GM08714 (cell line): ENCODE measurements around the gene TLE3.
"Not testable (repeated sequence)": the region's sequence is repeated elsewhere in the genome, so short reads cannot be mapped to it uniquely, and the experiment has no call there.

Source experiments
- H3K4me3 ChIP-seq: fragments of 200-500 bp; sonication (Bioruptor generic); 2 replicates; pipeline ENCODE4 v1.5.1; 2014; ENCODE audit warnings: mild to moderate bottlenecking, low read length, inconsistent platforms
- ZNF274 ChIP-seq: IDR thresholded peaks from 2 replicates; pipeline ENCODE4 v1.6.1; 2012; ENCODE audit warnings: mild to moderate bottlenecking, low read depth, low read length

The TLE3 gene

GRCh38 chr15:70097321-70098152 lies at the start of gene TLE3:
Gene TLE3 (minus strand): TSS chr15:70097917. CDS start chr15:70096798, 1,119 bp downstream.
- H3K4me3 ChIP-seq: peak within 1 kb of the TSS; percentile 77
- no peak for TF ChIP-seq ZNF274

GRCh38 chr15:70147178-70147760 lies 49.6 kb upstream of the TLE3 start:
- H3K4me3 ChIP-seq: no peak overlapping the region
- no peak for TF ChIP-seq ZNF274

GRCh38 chr15:70146771-70147170 lies 49.1 kb upstream of the TLE3 start:
- TF ChIP-seq ZNF274: no peak

GRCh38 chr15:70146162-70146561 lies 48.4 kb upstream of the TLE3 start:
- no peak overlapping the region for H3K4me3 ChIP-seq
- no peak for TF ChIP-seq ZNF274

More at GRCh38 chr15:70146771-70147170, 49.1 kb upstream of the TLE3 start:
- H3K4me3 ChIP-seq: no peak overlapping the region

GRCh38 chr15:70145261-70145660 lies 47.5 kb upstream of the TLE3 start:
- H3K4me3 ChIP-seq: no peak overlapping the region
- no peak for TF ChIP-seq ZNF274

GRCh38 chr15:70142322-70143191 lies 44.8 kb upstream of the TLE3 start:
- no peak for TF ChIP-seq ZNF274
- H3K4me3 ChIP-seq: no peak overlapping the region

- no peak overlapping the region for H3K4me3 ChIP-seq
- TF ChIP-seq ZNF274: no peak
Observed at GRCh38 chr15:70142072-70142321, 44.3 kb upstream of the TLE3 start.

GRCh38 chr15:70141376-70142071 lies 43.8 kb upstream of the TLE3 start:
- H3K4me3 ChIP-seq: no peak overlapping the region
- no peak for TF ChIP-seq ZNF274

GRCh38 chr15:70140543-70141375 lies 43.0 kb upstream of the TLE3 start:
- no peak overlapping the region for H3K4me3 ChIP-seq
- no peak for TF ChIP-seq ZNF274

GRCh38 chr15:70140025-70140542 lies 42.4 kb upstream of the TLE3 start:
- no peak for TF ChIP-seq ZNF274
- H3K4me3 ChIP-seq: no peak overlapping the region

GRCh38 chr15:70137967-70138366 lies 40.2 kb upstream of the TLE3 start:
- no peak overlapping the region for H3K4me3 ChIP-seq
- no peak for TF ChIP-seq ZNF274

- not testable (repeated sequence) for H3K4me3 ChIP-seq
Observed at GRCh38 chr15:70137021-70137420, 39.3 kb upstream of the TLE3 start.

- no peak for TF ChIP-seq ZNF274
Observed at GRCh38 chr15:70133781-70134421, 36.2 kb upstream of the TLE3 start.

GRCh38 chr15:70133296-70133695 lies 35.6 kb upstream of the TLE3 start:
- H3K4me3 ChIP-seq: no peak overlapping the region
- no peak for TF ChIP-seq ZNF274

More at GRCh38 chr15:70133781-70134421, 36.2 kb upstream of the TLE3 start:
- no peak overlapping the region for H3K4me3 ChIP-seq
